ENCODE measurements around the gene METAP1. TPM values are rescaled to one million over a fixed set of nuclear protein-coding genes. Genes with fewer than 3 reads are reported as not detected.
"Not testable (repeated sequence)": the region's sequence is repeated elsewhere in the genome, so short reads cannot be mapped to it uniquely, and the experiment has no call there.

Gene METAP1
- total and polyA plus RNA-seq, 2 of the 8 experiments (the other 6 are each of a cell fraction or from before 2014, with no cell fraction given), result 50.6 to 85.2 TPM

GRCh38 chr4:99091841-99092240 is 96.3 kb downstream of the METAP1 start:
- H2AK5ac ChIP-seq (ENCODE audit: low read depth, low read length); H3K4me2 ChIP-seq (ENCODE audit: insufficient read depth in 1 of 2, low read depth in 2 of 2, low read length in 2 of 2); H3K56ac ChIP-seq (replicated peaks; ENCODE audit: insufficient read length, low read depth, low read length); H3K4ac ChIP-seq (replicated peaks; ENCODE audit: insufficient read length, low read depth, low read length); FAIRE-seq; H2BK12ac ChIP-seq (ENCODE audit: low read depth, low read length); H3K36me3 ChIP-seq (ENCODE audit: control insufficient read depth in 2 of 4, insufficient read depth in 4 of 4, low read length in 3 of 4); H3K18ac ChIP-seq (ENCODE audit: extremely low read depth, low read length); H3K23me2 ChIP-seq (ENCODE audit: low read depth, low read length); H2BK5ac ChIP-seq (ENCODE audit: low read depth, low read length); CTCF ChIA-PET (ENCODE audit: partially characterized antibody); H4K20me1 ChIP-seq (replicated peaks in 1 of 2; ENCODE audit: control insufficient read depth in 1 of 2, insufficient read depth in 2 of 2, low read length in 2 of 2); H3K23ac ChIP-seq (ENCODE audit: insufficient read length); H2BK120ac ChIP-seq (replicated peaks; ENCODE audit: low read depth, low read length); DNase-seq (ENCODE audit: low read depth in 1 of 2, low spot score in 2 of 2); H2BK15ac ChIP-seq (ENCODE audit: low read length); H3K9ac ChIP-seq (replicated peaks in 1 of 4; ENCODE audit: extremely low read depth in 1 of 4, low read depth in 3 of 4, low read length in 3 of 4); H4K8ac ChIP-seq (ENCODE audit: extremely low read depth, insufficient read depth, low read length); H3K27me3 ChIP-seq (replicated peaks in 1 of 4; ENCODE audit: control insufficient read depth in 3 of 4, extremely low read depth in 1 of 4, insufficient read depth in 3 of 4, low read length in 3 of 4); H3K14ac ChIP-seq (ENCODE audit: insufficient read length); H3K27ac ChIP-seq (ENCODE audit: low read depth, low read length); H3K4me1 ChIP-seq (replicated peaks in 1 of 4; ENCODE audit: control insufficient read depth in 3 of 4, insufficient read depth in 4 of 4, low read length in 3 of 4); POLR2A ChIA-PET (ENCODE audit: partially characterized antibody); H3K9me3 ChIP-seq (ENCODE audit: insufficient read depth in 2 of 2, low read depth in 1 of 2, low read length in 1 of 2); H4K5ac ChIP-seq (ENCODE audit: insufficient read length, low read depth, low read length); H3K79me1 ChIP-seq (ENCODE audit: low read depth, low read length); H2AFZ ChIP-seq (ENCODE audit: low read length); H2BK20ac ChIP-seq (ENCODE audit: low read length); H3K4me3 ChIP-seq (ENCODE audit: extremely low read depth in 1 of 4, insufficient read depth in 2 of 4, low read depth in 3 of 4, low read length in 4 of 4); H4K91ac ChIP-seq (replicated peaks; ENCODE audit: insufficient read length, low read length): not testable (repeated sequence)
- WGBS, 2 experiments (ENCODE audit: extremely low coverage in 1 of 2, insufficient coverage in 1 of 2, insufficient read length in 1 of 2, insufficient replicate concordance in 2 of 2, low coverage in 1 of 2, low lambda C conversion rate in 2 of 2, missing lambda C conversion rate in 1 of 2), result 85% methylated on average over 2 of the region's 2 CpGs; no CpG with 5 or more reads in 1 of the 2 experiments
- peaks cover 3 to 30% of the 10 kb centered on the region in 2 experiments; a peak in 3 of 4 replicates for H3K79me2 ChIP-seq (ENCODE audit: control insufficient read depth in 1 of 2, insufficient read depth in 2 of 2, low read length in 2 of 2)
